ENCODE measurements around the gene PPM1H. TPM values are rescaled to one million over a fixed set of nuclear protein-coding genes. Genes with fewer than 3 reads are reported as not detected.

PPM1H gene
- total and polyA plus RNA-seq, 7 donors, result 0.92 to 4.3 (median 3.0) TPM

GRCh38 chr12:62934239-62934798 is 631 bp downstream of the PPM1H start:
- peak overlapping the region in 2 of 4 donors; percentile 34 to 36 for H3K27ac ChIP-seq
- TF ChIP-seq EP300 (IDR thresholded peaks at IDR 0.05) (no peak), POLR2AphosphoS5 (IDR thresholded peaks at IDR 0.05) (no peak), POLR2A (IDR thresholded peaks at IDR 0.05) (no peak)
- TF ChIP-seq, protein P1, sequence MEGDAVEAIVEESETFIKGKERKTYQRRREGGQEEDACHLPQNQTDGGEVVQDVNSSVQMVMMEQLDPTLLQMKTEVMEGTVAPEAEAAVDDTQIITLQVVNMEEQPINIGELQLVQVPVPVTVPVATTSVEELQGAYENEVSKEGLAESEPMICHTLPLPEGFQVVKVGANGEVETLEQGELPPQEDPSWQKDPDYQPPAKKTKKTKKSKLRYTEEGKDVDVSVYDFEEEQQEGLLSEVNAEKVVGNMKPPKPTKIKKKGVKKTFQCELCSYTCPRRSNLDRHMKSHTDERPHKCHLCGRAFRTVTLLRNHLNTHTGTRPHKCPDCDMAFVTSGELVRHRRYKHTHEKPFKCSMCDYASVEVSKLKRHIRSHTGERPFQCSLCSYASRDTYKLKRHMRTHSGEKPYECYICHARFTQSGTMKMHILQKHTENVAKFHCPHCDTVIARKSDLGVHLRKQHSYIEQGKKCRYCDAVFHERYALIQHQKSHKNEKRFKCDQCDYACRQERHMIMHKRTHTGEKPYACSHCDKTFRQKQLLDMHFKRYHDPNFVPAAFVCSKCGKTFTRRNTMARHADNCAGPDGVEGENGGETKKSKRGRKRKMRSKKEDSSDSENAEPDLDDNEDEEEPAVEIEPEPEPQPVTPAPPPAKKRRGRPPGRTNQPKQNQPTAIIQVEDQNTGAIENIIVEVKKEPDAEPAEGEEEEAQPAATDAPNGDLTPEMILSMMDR (IDR thresholded peaks at IDR 0.05), result no peak
- intact Hi-C loops (cut with DNase I), result no loop called here

GRCh38 chr12:62933602-62934238 is 1.2 kb downstream of the PPM1H start:
- Histone ChIP-seq H3K9me3 (no peaks in the 10 kb centered on the region), H3K4me3 (peak overlapping the region; percentile 37 to 77 (median 66)), H3K27ac (peak overlapping the region in 2 of 4 donors; percentile 34 to 36), H3K36me3 (no peaks in the 10 kb centered on the region), H3K27me3 (peaks cover 0 to 10% (median 8%) of the 10 kb centered on the region in 3 donors), H3K4me1 (peaks cover 0 to 24% (median 17%) of the 10 kb centered on the region in 4 donors)
- DNase-seq, result no peak
- 1% methylated on average over 24 of the region's 24 CpGs for whole genome bisulfite sequencing, 2 donors
- no peak for TF ChIP-seq POLR2A (IDR thresholded peaks at IDR 0.05)
- no peak for TF ChIP-seq POLR2AphosphoS5 (IDR thresholded peaks at IDR 0.05)
- TF ChIP-seq, protein P1 (IDR thresholded peaks at IDR 0.05), result no peak
- TF ChIP-seq EP300 (IDR thresholded peaks at IDR 0.05), result no peak
- intact Hi-C loops (cut with DNase I), result no loop called here

More at GRCh38 chr12:62934239-62934798, 631 bp downstream of the PPM1H start:
- 0% methylated on average over 48 of the region's 48 CpGs for WGBS, 2 donors
- Histone ChIP-seq H3K4me3 (peak overlapping the region; percentile 37 to 77 (median 66)), H3K4me1 (peaks cover 0 to 24% (median 17%) of the 10 kb centered on the region in 4 donors), H3K36me3 (no peaks in the 10 kb centered on the region), H3K27me3 (peaks cover 0 to 10% (median 8%) of the 10 kb centered on the region in 3 donors), H3K9me3 (no peaks in the 10 kb centered on the region)
- no peak for DNase-seq

GRCh38 chr12:62933220-62933601 is 1.7 kb downstream of the PPM1H start:
- 2% methylated on average over 15 of the region's 15 CpGs for WGBS, 2 donors
- Histone ChIP-seq H3K4me1 (peaks cover 0 to 24% (median 17%) of the 10 kb centered on the region in 4 donors), H3K27ac (no peak overlapping the region), H3K4me3 (peak overlapping the region in 3 of 4 donors; percentile 64 to 77 (median 67)), H3K9me3 (no peaks in the 10 kb centered on the region), H3K36me3 (no peaks in the 10 kb centered on the region), H3K27me3 (peaks cover 0 to 10% (median 8%) of the 10 kb centered on the region in 3 donors)
- TF ChIP-seq POLR2AphosphoS5 (IDR thresholded peaks at IDR 0.05), result no peak
- TF ChIP-seq EP300 (IDR thresholded peaks at IDR 0.05), result no peak
- TF ChIP-seq, protein P1 (IDR thresholded peaks at IDR 0.05), result no peak
- TF ChIP-seq POLR2A (IDR thresholded peaks at IDR 0.05), result no peak
- intact Hi-C loops (cut with DNase I), result no loop called here
- no peak for DNase-seq

GRCh38 chr12:62931477-62931876 is 3.5 kb downstream of the PPM1H start:
- TF ChIP-seq POLR2A (IDR thresholded peaks at IDR 0.05), result no peak
- TF ChIP-seq EP300 (IDR thresholded peaks at IDR 0.05), result no peak
- no peak for TF ChIP-seq POLR2AphosphoS5 (IDR thresholded peaks at IDR 0.05)
- TF ChIP-seq, protein P1 (IDR thresholded peaks at IDR 0.05), result no peak
- DNase-seq, result no peak
- intact Hi-C loops (cut with DNase I), result no loop called here
- Histone ChIP-seq H3K27me3 (peaks cover 0 to 10% (median 8%) of the 10 kb centered on the region in 3 donors), H3K4me1 (peaks cover 0 to 24% (median 17%) of the 10 kb centered on the region in 4 donors), H3K36me3 (no peaks in the 10 kb centered on the region), H3K9me3 (no peaks in the 10 kb centered on the region), H3K4me3 (no peak overlapping the region), H3K27ac (no peak overlapping the region)
- 75% methylated on average over 3 of the region's 3 CpGs for whole genome bisulfite sequencing, 2 donors

Data from sigmoid colon (tissue), 7 donors.